Smooth muscle cell of bladder (primary cell): ENCODE measurements around the gene ACACB. TPM values are rescaled to one million over a fixed set of nuclear protein-coding genes. Genes with fewer than 3 reads are reported as not detected.

Experiments
- total RNA-seq: library from RNA; depleted of rRNA; stranded (reverse); fragments of >200 nt; gene quantifications from 2 replicates; pipeline ENCODE4 v1.2.3, GENCODE V29; 2014

Gene ACACB
- total RNA-seq: 6.0 and 7.3 TPM in 2 replicates

GRCh38 chr12:109115758-109116610, at the start of gene ACACB:
Gene ACACB (plus strand): TSS chr12:109116587. CDS start chr12:109139406, 22,819 bp downstream.

DNA sequence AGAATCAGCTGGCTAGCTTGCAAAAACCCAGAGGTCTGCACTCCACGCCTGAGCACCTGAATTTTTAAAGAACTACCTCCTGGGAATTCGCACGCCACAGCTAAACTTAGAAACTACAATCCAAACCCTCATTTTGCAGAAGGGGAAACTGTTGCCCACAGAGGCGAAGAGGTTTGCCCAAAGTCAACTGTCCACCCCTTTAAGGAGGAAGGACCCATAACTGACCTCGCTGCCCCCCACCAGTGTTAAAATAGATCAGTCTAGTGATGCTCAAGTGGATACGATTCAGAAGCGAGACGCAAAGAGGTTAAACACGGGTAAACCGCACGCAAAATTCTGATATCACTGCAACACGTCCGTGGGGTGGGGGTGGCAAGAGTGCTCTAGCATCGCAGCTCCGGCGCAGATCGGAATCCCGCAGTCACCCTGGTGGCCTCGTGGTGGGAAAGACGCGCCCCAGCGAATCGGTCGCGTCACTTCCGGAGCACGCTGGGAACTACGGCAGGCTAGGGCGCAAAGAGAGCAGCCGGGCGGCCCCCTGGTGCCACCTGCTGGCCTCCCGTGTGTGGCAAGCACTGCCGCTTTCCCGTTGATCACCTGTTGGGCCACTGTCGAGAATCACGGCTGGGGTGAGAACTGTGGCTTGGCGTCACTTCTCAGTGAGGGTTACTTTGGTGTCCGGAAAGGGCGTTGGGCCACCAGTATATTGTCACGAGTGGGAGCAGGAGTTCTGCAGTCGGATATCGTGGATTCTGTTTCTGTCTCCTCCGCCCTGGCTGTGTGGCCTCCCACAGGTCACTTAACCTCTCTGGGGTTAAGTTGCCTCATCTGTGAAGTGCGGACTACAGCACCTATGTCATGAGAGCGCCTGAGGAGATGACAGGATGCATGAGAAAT, 23.1 kb upstream of the ACACB start, which contains the start of gene ALKBH2:
TSS of gene ALKBH2 (minus strand) at position 451 of the 897 bp plus-strand sequence. CDS start 686 bp downstream, outside the sequence.

GRCh38 chr12:109097435-109098182, 18.8 kb upstream of the ACACB start, which contains the start of gene UNG:
Gene UNG (plus strand): TSS chr12:109097597. CDS start chr12:109097680, 83 bp downstream.

GRCh38 chr12:109308534-109309380, 192.4 kb downstream of the ACACB start, which contains the start of gene FOXN4:
Gene FOXN4 (minus strand): TSS chr12:109309284. CDS start chr12:109308321, 963 bp downstream.

Other genes starting within 250 kb of the ACACB start
- gene DAO, start 236.5 kb upstream of the ACACB start, total RNA-seq: 0.09 TPM in 1 of 2 replicates, not detected in the other
- not detected in 2 replicates for gene SVOP, start 95.5 kb upstream of the ACACB start, total RNA-seq
- 6.0 and 7.3 TPM in 2 replicates for gene USP30, start 64.0 kb upstream of the ACACB start, total RNA-seq
- 18.3 and 19.8 TPM in 2 replicates for gene ALKBH2, start 23.1 kb upstream of the ACACB start, total RNA-seq
- gene UNG, start 19.0 kb upstream of the ACACB start, total RNA-seq: 11.7 and 18.1 TPM in 2 replicates
- gene FOXN4, start 192.7 kb downstream of the ACACB start, total RNA-seq: not detected in 2 replicates
- 0.14 TPM in 1 of 2 replicates, not detected in the other for gene MYO1H, start 231.3 kb downstream of the ACACB start, total RNA-seq